H9 (cell line): ENCODE data around the gene NR1I2. TPM values are rescaled to one million over a fixed set of nuclear protein-coding genes. Genes with fewer than 3 reads are reported as not detected.

Experiments used
- DNase-seq: peaks from one replicate; pipeline ENCODE4 v3.0.0-alpha.2; 2017
- H2AFZ ChIP-seq: one replicate; pipeline ENCODE4 v1.6.1; 2013; ENCODE audit warnings: mild to moderate bottlenecking, low read length, control low read depth, moderate library complexity
- H2AK5ac ChIP-seq: 2 replicates; pipeline ENCODE4 v1.6.1; 2013; ENCODE audit warnings: low read length, control low read depth, mixed read lengths; ENCODE audit not compliant: insufficient read length
- H2BK120ac ChIP-seq: one replicate; pipeline ENCODE4 v1.6.1; 2013; ENCODE audit warnings: low read depth, mild to moderate bottlenecking, low read length, control low read depth, inconsistent platforms; ENCODE audit not compliant: poor library complexity, severe bottlenecking
- H2BK12ac ChIP-seq: 2 replicates; pipeline ENCODE4 v1.6.1; 2013; ENCODE audit warnings: low read length, control low read depth, mixed read lengths, low read depth; ENCODE audit not compliant: insufficient read length
- H2BK15ac ChIP-seq: 2 replicates; pipeline ENCODE4 v1.6.1; 2013; ENCODE audit warnings: low read depth, low read length, control low read depth
- H2BK20ac ChIP-seq: one replicate; pipeline ENCODE4 v1.6.1; 2013; ENCODE audit warnings: low read depth, mild to moderate bottlenecking, low read length, control low read depth, inconsistent platforms; ENCODE audit not compliant: poor library complexity, severe bottlenecking
- H2BK5ac ChIP-seq: 2 replicates; pipeline ENCODE4 v1.6.1; 2013; ENCODE audit warnings: low read length, control low read depth, mixed read lengths; ENCODE audit not compliant: insufficient read length
- H3K14ac ChIP-seq: 2 replicates; pipeline ENCODE4 v1.6.1; 2013; ENCODE audit warnings: low read length, control low read depth; ENCODE audit not compliant: insufficient read depth
- H3K18ac ChIP-seq: 2 replicates; pipeline ENCODE4 v1.6.1; 2013; ENCODE audit warnings: low read depth, mild to moderate bottlenecking, mixed read lengths, low read length, control low read depth; ENCODE audit not compliant: insufficient read length
- H3K23ac ChIP-seq: 2 replicates; pipeline ENCODE4 v1.6.1; 2013; ENCODE audit warnings: low read length, control low read depth, mixed read lengths, low read depth; ENCODE audit not compliant: insufficient read length
- H3K23me2 ChIP-seq: 2 replicates; pipeline ENCODE4 v1.6.1; 2013; ENCODE audit warnings: low read depth, mild to moderate bottlenecking, mixed read lengths, low read length, control low read depth; ENCODE audit not compliant: insufficient read length, poor library complexity, severe bottlenecking
- H3K27ac ChIP-seq: 2 replicates; pipeline ENCODE4 v1.5.1; 2013; ENCODE audit warnings: low read length, control low read depth, mixed read lengths, low read depth; ENCODE audit not compliant: insufficient read length
- H3K27me3 ChIP-seq: 2 replicates; pipeline ENCODE4 v1.6.1; 2013; ENCODE audit warnings: low read length, control low read depth, inconsistent platforms; ENCODE audit not compliant: insufficient read depth
- H3K4ac ChIP-seq: 2 replicates; pipeline ENCODE4 v1.6.1; 2013; ENCODE audit warnings: low read depth, mild to moderate bottlenecking, control low read depth, inconsistent platforms, low read length, moderate library complexity
- H3K4me1 ChIP-seq: 2 replicates; pipeline ENCODE4 v1.6.1; 2013; ENCODE audit warnings: low read length, control low read depth, inconsistent platforms; ENCODE audit not compliant: insufficient read depth
- H3K4me2 ChIP-seq: 2 replicates; pipeline ENCODE4 v1.6.1; 2013; ENCODE audit warnings: low read length, control low read depth, mixed read lengths; ENCODE audit not compliant: insufficient read length, insufficient read depth
- H3K56ac ChIP-seq: 2 replicates; pipeline ENCODE4 v1.6.1; 2013; ENCODE audit warnings: low read depth, mild to moderate bottlenecking, mixed read lengths, low read length, control low read depth; ENCODE audit not compliant: insufficient read length
- H3K79me1 ChIP-seq: 2 replicates; pipeline ENCODE4 v1.6.1; 2013; ENCODE audit warnings: low read depth, mild to moderate bottlenecking, moderate library complexity, low read length, control low read depth, inconsistent platforms; ENCODE audit not compliant: insufficient read depth, poor library complexity, severe bottlenecking
- H3K79me2 ChIP-seq: 2 replicates; pipeline ENCODE4 v1.6.1; 2013; ENCODE audit warnings: low read length, control low read depth, inconsistent platforms; ENCODE audit not compliant: insufficient read depth
- H3K9ac ChIP-seq: 2 replicates; pipeline ENCODE4 v1.6.1; 2013; ENCODE audit warnings: low read length, control low read depth, mixed read lengths; ENCODE audit not compliant: insufficient read length; ENCODE audit errors: extremely low read depth
- H3K9me3 ChIP-seq: one replicate; pipeline ENCODE4 v1.6.1; 2013; ENCODE audit warnings: low read depth, low read length, inconsistent platforms; ENCODE audit not compliant: control insufficient read depth
- H3T11ph ChIP-seq: one replicate; pipeline ENCODE4 v1.6.1; 2013; ENCODE audit warnings: mild to moderate bottlenecking, low read length, control low read depth, inconsistent platforms
- H4K20me1 ChIP-seq: one replicate; pipeline ENCODE4 v1.6.1; 2013; ENCODE audit not compliant: control insufficient read depth, insufficient read length, insufficient read depth
- H4K5ac ChIP-seq: 2 replicates; pipeline ENCODE4 v1.6.1; 2013; ENCODE audit warnings: low read depth, mild to moderate bottlenecking, mixed read lengths, low read length, control low read depth; ENCODE audit not compliant: insufficient read length
- H4K8ac ChIP-seq: replicated peaks from 2 replicates; pipeline ENCODE4 v1.6.1; 2013; ENCODE audit warnings: low read length, control low read depth, mixed read lengths, low read depth; ENCODE audit not compliant: insufficient read length
- H4K91ac ChIP-seq: 2 replicates; pipeline ENCODE4 v1.6.1; 2013; ENCODE audit warnings: low read depth, mild to moderate bottlenecking, moderate library complexity, mixed read lengths, low read length, control low read depth; ENCODE audit not compliant: insufficient read length
- H3K27ac Mint-ChIP-seq, 3 experiments: 2 replicates in 2 of 3; 3 replicates in 1 of 3; pipeline ENCODE4 v1.8.0; 2020 to 2021; ENCODE audit warnings: mixed read lengths in 3 of 3, mild to moderate bottlenecking in 1 of 3, moderate library complexity in 1 of 3
- H3K27me3 Mint-ChIP-seq: 2 replicates; pipeline ENCODE4 v1.8.0; 2021; ENCODE audit warnings: low read depth, mild to moderate bottlenecking, moderate library complexity, mixed read lengths
- H3K36me3 Mint-ChIP-seq, 3 experiments: 2 replicates in 2 of 3; 3 replicates in 1 of 3; pipeline ENCODE4 v1.8.0; 2020 to 2021; ENCODE audit warnings: low read depth in 3 of 3, mixed read lengths in 3 of 3; ENCODE audit not compliant: insufficient read depth in 1 of 3
- H3K4me1 Mint-ChIP-seq, 2 experiments: 2 replicates each; pipeline ENCODE4 v1.8.0; 2020; ENCODE audit warnings: mixed read lengths in 2 of 2
- H3K4me3 Mint-ChIP-seq, 2 experiments: 2 replicates in 1 of 2; 3 replicates in 1 of 2; pipeline ENCODE4 v1.8.0; 2020 to 2021; ENCODE audit warnings: mild to moderate bottlenecking in 2 of 2, mixed read lengths in 2 of 2, moderate library complexity in 1 of 2
- H3K9me3 Mint-ChIP-seq, 2 experiments: 2 replicates in 1 of 2; 3 replicates in 1 of 2; pipeline ENCODE4 v1.8.0; 2020; ENCODE audit warnings: mild to moderate bottlenecking in 2 of 2, mixed read lengths in 2 of 2, moderate library complexity in 1 of 2
- WGBS: extraction: QIAGEN DNeasy Blood & Tissue Kit; methylation state at CpG from one replicate; pipeline ENCODE4 v1.1.7; 2013; ENCODE audit warnings: missing lambda C conversion rate, low lambda C conversion rate, mixed read lengths; ENCODE audit not compliant: insufficient read length; ENCODE audit errors: extremely low coverage; 5-methylcytosine and 5-hydroxymethylcytosine counted together
- total RNA-seq: library from RNA; stranded (reverse); gene quantifications from 2 replicates; pipeline ENCODE4 v1.2.1, GENCODE V29; 2021
- TF ChIP-seq, protein P1 (sequence below): fragments of 200-600 bp; sonication (generic); conservative IDR thresholded peaks from 3 replicates; pipeline ENCODE4 v1.8.0; 2021; ENCODE audit warnings: antibody characterized with exemption, mild to moderate bottlenecking

Gene NR1I2
- total RNA-seq, 1 experiment from 2014 or later: not detected

DNA sequence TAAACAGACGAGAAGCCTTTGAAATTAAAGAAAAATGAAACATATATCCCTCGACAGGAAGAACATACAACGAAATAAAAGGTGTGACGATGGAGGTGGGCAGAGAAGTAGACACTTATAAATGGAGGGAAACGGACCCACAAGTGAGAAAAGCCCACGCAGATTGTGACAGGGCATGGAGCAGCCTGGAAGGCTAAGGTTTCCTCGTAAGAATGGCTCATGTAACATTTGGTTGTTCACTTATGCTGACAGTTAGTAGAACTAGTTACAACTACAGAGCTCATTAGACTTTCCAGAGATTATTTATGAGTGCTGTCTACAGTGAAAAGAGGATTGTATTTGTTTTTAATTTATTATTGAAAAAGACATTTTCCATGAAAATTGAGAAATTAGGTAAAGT lies 82.6 kb downstream of the NR1I2 start:
- H4K8ac ChIP-seq: no peak overlapping the region
- H3K4me1 ChIP-seq: no peaks in the 10 kb centered on the region
- Mint-ChIP-seq H3K36me3 (peaks cover 21 to 24% (median 21%) of the 10 kb centered on the region in 3 experiments), H3K9me3 (peaks cover 0 to 1% of the 10 kb centered on the region in 2 experiments; a peak in 1 of 5 replicates), H3K27ac (no peak overlapping the region), H3K4me1 (no peaks in the 10 kb centered on the region), H3K27me3 (no peaks in the 10 kb centered on the region), H3K4me3 (no peak overlapping the region)
- no peak overlapping the region for H3K27ac ChIP-seq
- no peak overlapping the region for H2BK5ac ChIP-seq
- no peak overlapping the region for H4K5ac ChIP-seq
- no peaks in the 10 kb centered on the region for H3K23me2 ChIP-seq
- no peaks in the 10 kb centered on the region for H3K79me2 ChIP-seq
- no peak overlapping the region for H3K56ac ChIP-seq
- no peak overlapping the region for H3K23ac ChIP-seq
- no peak overlapping the region for H3K14ac ChIP-seq
- no peak overlapping the region for H4K91ac ChIP-seq
- TF ChIP-seq, protein P1, sequence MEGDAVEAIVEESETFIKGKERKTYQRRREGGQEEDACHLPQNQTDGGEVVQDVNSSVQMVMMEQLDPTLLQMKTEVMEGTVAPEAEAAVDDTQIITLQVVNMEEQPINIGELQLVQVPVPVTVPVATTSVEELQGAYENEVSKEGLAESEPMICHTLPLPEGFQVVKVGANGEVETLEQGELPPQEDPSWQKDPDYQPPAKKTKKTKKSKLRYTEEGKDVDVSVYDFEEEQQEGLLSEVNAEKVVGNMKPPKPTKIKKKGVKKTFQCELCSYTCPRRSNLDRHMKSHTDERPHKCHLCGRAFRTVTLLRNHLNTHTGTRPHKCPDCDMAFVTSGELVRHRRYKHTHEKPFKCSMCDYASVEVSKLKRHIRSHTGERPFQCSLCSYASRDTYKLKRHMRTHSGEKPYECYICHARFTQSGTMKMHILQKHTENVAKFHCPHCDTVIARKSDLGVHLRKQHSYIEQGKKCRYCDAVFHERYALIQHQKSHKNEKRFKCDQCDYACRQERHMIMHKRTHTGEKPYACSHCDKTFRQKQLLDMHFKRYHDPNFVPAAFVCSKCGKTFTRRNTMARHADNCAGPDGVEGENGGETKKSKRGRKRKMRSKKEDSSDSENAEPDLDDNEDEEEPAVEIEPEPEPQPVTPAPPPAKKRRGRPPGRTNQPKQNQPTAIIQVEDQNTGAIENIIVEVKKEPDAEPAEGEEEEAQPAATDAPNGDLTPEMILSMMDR: no peak
- no peak overlapping the region for H3T11ph ChIP-seq
- H3K4me2 ChIP-seq: no peak overlapping the region
- no peak overlapping the region for H2BK12ac ChIP-seq
- H3K9me3 ChIP-seq: no peaks in the 10 kb centered on the region
- WGBS: no CpG with 5 or more reads among the region's 7 CpGs
- no peaks in the 10 kb centered on the region for H3K79me1 ChIP-seq
- DNase-seq: no peak
- H2AFZ ChIP-seq: no peak overlapping the region
- H3K18ac ChIP-seq: no peak overlapping the region
- no peak overlapping the region for H2BK120ac ChIP-seq
- H4K20me1 ChIP-seq: no peaks in the 10 kb centered on the region
- H2BK20ac ChIP-seq: no peak overlapping the region
- no peak overlapping the region for H3K9ac ChIP-seq
- no peaks in the 10 kb centered on the region for H3K27me3 ChIP-seq
- H2BK15ac ChIP-seq: no peak overlapping the region
- no peak overlapping the region for H3K4ac ChIP-seq
- H2AK5ac ChIP-seq: no peak overlapping the region

Other genes with a start within 250 kb of the NR1I2 start
- gene CD80, start 222.5 kb upstream of the NR1I2 start, total RNA-seq: not detected in 2 replicates
- 3.1 and 3.6 TPM in 2 replicates for gene ADPRH, start 202.6 kb upstream of the NR1I2 start, total RNA-seq
- not detected in 2 replicates for gene PLA1A, start 184.2 kb upstream of the NR1I2 start, total RNA-seq
- gene POPDC2, start 121.5 kb upstream of the NR1I2 start, total RNA-seq: 0.37 and 0.97 TPM in 2 replicates
- gene COX17, start 104.7 kb upstream of the NR1I2 start, total RNA-seq: 47.0 and 53.4 TPM in 2 replicates
- gene CFAP91, start 79.1 kb upstream of the NR1I2 start, total RNA-seq: 2.2 and 2.3 TPM in 2 replicates